ENCODE results near the gene SAMD7.
A peak's percentile ranks its signal among the peaks of the same experiment; 100 is the strongest.

The SAMD7 gene

GRCh38 chr3:169914321-169914720 is 2.9 kb downstream of the SAMD7 start:
- DNase-seq = no peak

- no peak for DNase-seq
Observed at GRCh38 chr3:169923189-169923588, 11.8 kb downstream of the SAMD7 start.

- DNase-seq = no peak
Observed at GRCh38 chr3:169923831-169924230, 12.5 kb downstream of the SAMD7 start.

GRCh38 chr3:169929830-169930519 is 18.6 kb downstream of the SAMD7 start:
- no peak for DNase-seq

GRCh38 chr3:169930843-169931242 is 19.5 kb downstream of the SAMD7 start:
- DNase-seq = no peak

GRCh38 chr3:169931747-169932520 is 20.6 kb downstream of the SAMD7 start:
- no peak for DNase-seq

GRCh38 chr3:169939320-169939719 is 27.9 kb downstream of the SAMD7 start:
- DNase-seq = no peak

- DNase-seq = no peak
Observed at GRCh38 chr3:169939751-169940150, 28.4 kb downstream of the SAMD7 start.

- DNase-seq = no peak
Observed at GRCh38 chr3:169940470-169941181, 29.3 kb downstream of the SAMD7 start.

- no peak for DNase-seq
Observed at GRCh38 chr3:169945313-169945712, 33.9 kb downstream of the SAMD7 start.

GRCh38 chr3:169946336-169946735 is 35.0 kb downstream of the SAMD7 start:
- DNase-seq = no peak

GRCh38 chr3:169948559-169949448 is 37.4 kb downstream of the SAMD7 start:
- DNase-seq = no peak

- no peak for DNase-seq
Observed at GRCh38 chr3:169952045-169952444, 40.7 kb downstream of the SAMD7 start.

GRCh38 chr3:169953462-169954141 is 42.2 kb downstream of the SAMD7 start:
- no peak for DNase-seq

GRCh38 chr3:169954142-169954756 is 42.9 kb downstream of the SAMD7 start:
- no peak for DNase-seq

- DNase-seq = no peak
Observed at GRCh38 chr3:169955406-169955805, 44.0 kb downstream of the SAMD7 start.

GRCh38 chr3:169964176-169964575 is 52.8 kb downstream of the SAMD7 start:
- DNase-seq = no peak

GRCh38 chr3:169965562-169966427 is 54.4 kb downstream of the SAMD7 start:
- DNase-seq = peak; percentile 9

- DNase-seq = peak; percentile 91
Observed at GRCh38 chr3:169966428-169966950, 55.1 kb downstream of the SAMD7 start, which contains the start of gene SEC62. TSS of gene SEC62 (plus strand) at chr3:169966807. CDS start at chr3:169966823, 16 bp downstream.
